HepG2 (cell line): ENCODE data around the gene CYP2W1. TPM values are rescaled to one million over a fixed set of nuclear protein-coding genes. Genes with fewer than 3 reads are reported as not detected.
A peak's percentile ranks its signal among the peaks of the same experiment; 100 is the strongest.

ENCODE experiments used
- CCAR2 ChIP-seq: fragments of 200-400 bp; formaldehyde crosslinking; optimal IDR thresholded peaks from 2 replicates; pipeline ENCODE3; 2018; ENCODE audit warnings: low read depth, mild to moderate bottlenecking, low read length, moderate library complexity
- FLYWCH1 ChIP-seq: sonication (generic); formaldehyde crosslinking; IDR thresholded peaks from 2 replicates; pipeline ENCODE4 v1.8.1; 2023; ENCODE audit warnings: mild to moderate bottlenecking, missing genetic modification reagents
- HMGXB3 ChIP-seq: sonication (generic); formaldehyde crosslinking; IDR thresholded peaks from 2 replicates; pipeline ENCODE4 v1.4.0; 2020; ENCODE audit warnings: missing genetic modification reagents, borderline replicate concordance
- MAFK ChIP-seq, 2 experiments: IDR thresholded peaks in 1 of 2; conservative IDR thresholded peaks in 1 of 2; 2 replicates each; pipeline ENCODE4 v1.6.1; 2011; ENCODE audit warnings: improper control_type of control experiment in 2 of 2, low read length in 2 of 2
- PBX2 ChIP-seq: IDR thresholded peaks from 2 replicates; pipeline ENCODE4 v1.6.1; 2016; ENCODE audit warnings: control low read depth
- SUZ12 ChIP-seq: fragments of 150-350 bp; IDR thresholded peaks from 2 replicates; pipeline ENCODE4 v1.6.1; 2014; ENCODE audit warnings: low read depth, low read length
- THYN1 ChIP-seq: sonication (generic); formaldehyde crosslinking; IDR thresholded peaks from 2 replicates; pipeline ENCODE4 v1.8.1; 2023; ENCODE audit warnings: low read depth, mild to moderate bottlenecking, moderate library complexity, missing genetic modification reagents, borderline replicate concordance
- ZNF207 ChIP-seq: fragments of 450-650 bp; IDR thresholded peaks from 2 replicates; pipeline ENCODE4 v1.6.1; 2016; ENCODE audit warnings: antibody characterized with exemption, borderline replicate concordance
- ZNF501 ChIP-seq: sonication (generic); formaldehyde crosslinking; IDR thresholded peaks from 2 replicates; pipeline ENCODE4 v1.5.1; 2020; ENCODE audit warnings: mild to moderate bottlenecking, moderate library complexity, missing genetic modification reagents
- ZNF652 ChIP-seq: IDR thresholded peaks from 2 replicates; pipeline ENCODE4 v1.6.1; 2016; ENCODE audit warnings: low read depth, borderline replicate concordance
- ZSCAN20 ChIP-seq: sonication (generic); formaldehyde crosslinking; IDR thresholded peaks from 2 replicates; pipeline ENCODE4 v1.4.0; 2020; ENCODE audit warnings: missing genetic modification reagents, mild to moderate bottlenecking, borderline replicate concordance
- polyA plus RNA-seq, 8 experiments: library from polyadenylated mRNA; depleted of rRNA in 3 of 8; stranded (reverse) in 7 of 8; unstranded in 1 of 8; fragments of >200 nt; fragmentation: Illumina TruSeq in 4 of 8; extraction: Trizol in 4 of 8; gene quantifications; 2 replicates each; pipeline versions ENCODE4 v1.2.1 to v1.2.3, GENCODE V29; 2011 to 2016; ENCODE audit warnings: low read depth in 4 of 8, missing spikeins in 1 of 8, mixed read lengths in 1 of 8; ENCODE audit not compliant: insufficient read depth in 1 of 8
- total RNA-seq, 5 experiments: library from RNA; depleted of rRNA; stranded (reverse); fragments of >200 nt; fragmentation: Illumina TruSeq; extraction: Trizol; gene quantifications; 2 replicates each; pipeline ENCODE4 v1.2.3, GENCODE V29; 2016; ENCODE audit warnings: low read depth in 1 of 5
- TF ChIP-seq, protein P1 (sequence below): sonication (generic); formaldehyde crosslinking; IDR thresholded peaks from 2 replicates; pipeline ENCODE4 v1.4.0; 2020; ENCODE audit warnings: missing genetic modification reagents
- TF ChIP-seq, protein P2 (sequence below): IDR thresholded peaks from 2 replicates; pipeline ENCODE4 v1.6.1; 2016; ENCODE audit warnings: low read depth, missing genetic modification reagents, missing compliant biosample characterization
- TF ChIP-seq, protein P3 (sequence below): sonication (generic); formaldehyde crosslinking; IDR thresholded peaks from 2 replicates; pipeline ENCODE4 v1.5.0; 2020; ENCODE audit warnings: missing genetic modification reagents

CYP2W1 gene
- total and polyA plus RNA-seq, 2 of the 13 experiments (the other 11 are each of a cell fraction or from before 2014, with no cell fraction given): 19.5 to 31.7 TPM

- TF ChIP-seq HMGXB3: peak; percentile 83; the same call in 1 of the 2 replicates
- no peak for TF ChIP-seq MAFK (conservative IDR thresholded peaks at IDR 0.05 in 1 of 2, IDR thresholded peaks at IDR 0.05 in 1 of 2; ENCODE audit: low read length in 2 of 2)
- TF ChIP-seq CCAR2: peak; percentile 47
- TF ChIP-seq, protein P1, sequence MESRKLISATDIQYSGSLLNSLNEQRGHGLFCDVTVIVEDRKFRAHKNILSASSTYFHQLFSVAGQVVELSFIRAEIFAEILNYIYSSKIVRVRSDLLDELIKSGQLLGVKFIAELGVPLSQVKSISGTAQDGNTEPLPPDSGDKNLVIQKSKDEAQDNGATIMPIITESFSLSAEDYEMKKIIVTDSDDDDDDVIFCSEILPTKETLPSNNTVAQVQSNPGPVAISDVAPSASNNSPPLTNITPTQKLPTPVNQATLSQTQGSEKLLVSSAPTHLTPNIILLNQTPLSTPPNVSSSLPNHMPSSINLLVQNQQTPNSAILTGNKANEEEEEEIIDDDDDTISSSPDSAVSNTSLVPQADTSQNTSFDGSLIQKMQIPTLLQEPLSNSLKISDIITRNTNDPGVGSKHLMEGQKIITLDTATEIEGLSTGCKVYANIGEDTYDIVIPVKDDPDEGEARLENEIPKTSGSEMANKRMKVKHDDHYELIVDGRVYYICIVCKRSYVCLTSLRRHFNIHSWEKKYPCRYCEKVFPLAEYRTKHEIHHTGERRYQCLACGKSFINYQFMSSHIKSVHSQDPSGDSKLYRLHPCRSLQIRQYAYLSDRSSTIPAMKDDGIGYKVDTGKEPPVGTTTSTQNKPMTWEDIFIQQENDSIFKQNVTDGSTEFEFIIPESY: no peak; the same call in 1 of the 2 replicates
- no peak for TF ChIP-seq PBX2 (CRISPR knock-in tag)
- peak; percentile 49 for TF ChIP-seq ZSCAN20 (CRISPR knock-in tag)
- no peak for TF ChIP-seq FLYWCH1 (CRISPR knock-in tag)
- no peak for TF ChIP-seq ZNF207
- TF ChIP-seq SUZ12: no peak
- peak; percentile 92 for TF ChIP-seq ZNF501 (CRISPR knock-in tag)
- TF ChIP-seq, protein P2, sequence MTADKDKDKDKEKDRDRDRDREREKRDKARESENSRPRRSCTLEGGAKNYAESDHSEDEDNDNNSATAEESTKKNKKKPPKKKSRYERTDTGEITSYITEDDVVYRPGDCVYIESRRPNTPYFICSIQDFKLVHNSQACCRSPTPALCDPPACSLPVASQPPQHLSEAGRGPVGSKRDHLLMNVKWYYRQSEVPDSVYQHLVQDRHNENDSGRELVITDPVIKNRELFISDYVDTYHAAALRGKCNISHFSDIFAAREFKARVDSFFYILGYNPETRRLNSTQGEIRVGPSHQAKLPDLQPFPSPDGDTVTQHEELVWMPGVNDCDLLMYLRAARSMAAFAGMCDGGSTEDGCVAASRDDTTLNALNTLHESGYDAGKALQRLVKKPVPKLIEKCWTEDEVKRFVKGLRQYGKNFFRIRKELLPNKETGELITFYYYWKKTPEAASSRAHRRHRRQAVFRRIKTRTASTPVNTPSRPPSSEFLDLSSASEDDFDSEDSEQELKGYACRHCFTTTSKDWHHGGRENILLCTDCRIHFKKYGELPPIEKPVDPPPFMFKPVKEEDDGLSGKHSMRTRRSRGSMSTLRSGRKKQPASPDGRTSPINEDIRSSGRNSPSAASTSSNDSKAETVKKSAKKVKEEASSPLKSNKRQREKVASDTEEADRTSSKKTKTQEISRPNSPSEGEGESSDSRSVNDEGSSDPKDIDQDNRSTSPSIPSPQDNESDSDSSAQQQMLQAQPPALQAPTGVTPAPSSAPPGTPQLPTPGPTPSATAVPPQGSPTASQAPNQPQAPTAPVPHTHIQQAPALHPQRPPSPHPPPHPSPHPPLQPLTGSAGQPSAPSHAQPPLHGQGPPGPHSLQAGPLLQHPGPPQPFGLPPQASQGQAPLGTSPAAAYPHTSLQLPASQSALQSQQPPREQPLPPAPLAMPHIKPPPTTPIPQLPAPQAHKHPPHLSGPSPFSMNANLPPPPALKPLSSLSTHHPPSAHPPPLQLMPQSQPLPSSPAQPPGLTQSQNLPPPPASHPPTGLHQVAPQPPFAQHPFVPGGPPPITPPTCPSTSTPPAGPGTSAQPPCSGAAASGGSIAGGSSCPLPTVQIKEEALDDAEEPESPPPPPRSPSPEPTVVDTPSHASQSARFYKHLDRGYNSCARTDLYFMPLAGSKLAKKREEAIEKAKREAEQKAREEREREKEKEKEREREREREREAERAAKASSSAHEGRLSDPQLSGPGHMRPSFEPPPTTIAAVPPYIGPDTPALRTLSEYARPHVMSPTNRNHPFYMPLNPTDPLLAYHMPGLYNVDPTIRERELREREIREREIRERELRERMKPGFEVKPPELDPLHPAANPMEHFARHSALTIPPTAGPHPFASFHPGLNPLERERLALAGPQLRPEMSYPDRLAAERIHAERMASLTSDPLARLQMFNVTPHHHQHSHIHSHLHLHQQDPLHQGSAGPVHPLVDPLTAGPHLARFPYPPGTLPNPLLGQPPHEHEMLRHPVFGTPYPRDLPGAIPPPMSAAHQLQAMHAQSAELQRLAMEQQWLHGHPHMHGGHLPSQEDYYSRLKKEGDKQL (CRISPR knock-in tag): no peak
- 0 out of 2 replicates have a peak, but pooled peaks have one; percentile 75 for TF ChIP-seq THYN1
- TF ChIP-seq, protein P3, sequence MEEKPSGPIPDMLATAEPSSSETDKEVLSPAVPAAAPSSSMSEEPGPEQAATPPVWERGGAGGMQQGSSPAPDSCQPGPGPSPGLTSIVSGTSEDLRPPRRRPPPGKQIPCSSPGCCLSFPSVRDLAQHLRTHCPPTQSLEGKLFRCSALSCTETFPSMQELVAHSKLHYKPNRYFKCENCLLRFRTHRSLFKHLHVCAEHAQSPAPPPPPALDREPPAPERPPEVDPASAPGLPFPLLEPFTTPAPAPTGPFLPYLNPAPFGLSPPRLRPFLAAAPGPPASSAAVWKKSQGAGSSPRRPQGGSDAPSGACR (CRISPR knock-in tag): no peak; the same call in 1 of the 2 replicates
- no peak for TF ChIP-seq ZNF652 (CRISPR knock-in tag)
These were observed 5.5 kb upstream of the CYP2W1 start (continued) for GRCh38 chr7:977326-978048.
